ENCODE results near the gene LCOR.
A peak's percentile ranks its signal among the peaks of the same experiment; 100 is the strongest.

Gene LCOR

GRCh38 chr10:97024168-97025073 is 192.3 kb downstream of the LCOR start:
- DNase-seq, result peak; percentile 89
- no peak for TF ChIP-seq CTCF (IDR thresholded peaks at IDR 0.05; ENCODE audit: low read depth, low read length, missing control alignments)
- H3K36me3 ChIP-seq (replicated peaks), result no peaks in the 10 kb centered on the region
- H3K27me3 ChIP-seq (replicated peaks), result no peaks in the 10 kb centered on the region
- in situ Hi-C loops (cut with HindIII; ENCODE audit: low pct_ligation_motif_present, low sequenced_read_pairs), result no loop called here
- peak overlapping the region; percentile 82 for H3K27ac ChIP-seq
- peak overlapping the region; percentile 17 for H3K4me3 ChIP-seq (ENCODE audit: low read depth, low read length)

- H3K4me3 ChIP-seq (ENCODE audit: low read depth, low read length), result no peak overlapping the region
- no peaks in the 10 kb centered on the region for H3K36me3 ChIP-seq (replicated peaks)
- DNase-seq, result peak; percentile 29
- H3K27me3 ChIP-seq (replicated peaks), result no peaks in the 10 kb centered on the region
- in situ Hi-C loops (cut with HindIII; ENCODE audit: low pct_ligation_motif_present, low sequenced_read_pairs), result no loop called here
- no peak overlapping the region for H3K27ac ChIP-seq
- peak; percentile 77 for TF ChIP-seq CTCF (IDR thresholded peaks at IDR 0.05; ENCODE audit: low read depth, low read length, missing control alignments)
Measured at GRCh38 chr10:97025613-97026242, 193.6 kb downstream of the LCOR start.

- Histone ChIP-seq H3K27me3 (replicated peaks) (no peaks in the 10 kb centered on the region), H3K36me3 (replicated peaks) (no peaks in the 10 kb centered on the region), H3K4me3 (ENCODE audit: low read depth, low read length) (no peak overlapping the region), H3K27ac (no peak overlapping the region)
- TF ChIP-seq CTCF (IDR thresholded peaks at IDR 0.05; ENCODE audit: low read depth, low read length, missing control alignments), result no peak
- peak; percentile 66 for DNase-seq
- in situ Hi-C loops (cut with HindIII; ENCODE audit: low pct_ligation_motif_present, low sequenced_read_pairs), result no loop called here
Measured at GRCh38 chr10:97028126-97028831, 196.2 kb downstream of the LCOR start.

- in situ Hi-C loops (cut with HindIII; ENCODE audit: low pct_ligation_motif_present, low sequenced_read_pairs), result no loop called here
- H3K27me3 ChIP-seq (replicated peaks), result no peaks in the 10 kb centered on the region
- no peak for DNase-seq
- H3K27ac ChIP-seq, result no peak overlapping the region
- no peak for TF ChIP-seq CTCF (IDR thresholded peaks at IDR 0.05; ENCODE audit: low read depth, low read length, missing control alignments)
- no peak overlapping the region for H3K4me3 ChIP-seq (ENCODE audit: low read depth, low read length)
- H3K36me3 ChIP-seq (replicated peaks), result no peaks in the 10 kb centered on the region
Measured at GRCh38 chr10:97028832-97029178, 196.7 kb downstream of the LCOR start.

- no peak overlapping the region for H3K4me3 ChIP-seq (ENCODE audit: low read depth, low read length)
- H3K27me3 ChIP-seq (replicated peaks), result no peaks in the 10 kb centered on the region
- no peak overlapping the region for H3K27ac ChIP-seq
- in situ Hi-C loops (cut with HindIII; ENCODE audit: low pct_ligation_motif_present, low sequenced_read_pairs), result no loop called here
- no peak for TF ChIP-seq CTCF (IDR thresholded peaks at IDR 0.05; ENCODE audit: low read depth, low read length, missing control alignments)
- no peaks in the 10 kb centered on the region for H3K36me3 ChIP-seq (replicated peaks)
- DNase-seq, result no peak
Measured at GRCh38 chr10:97029271-97029670, 197.2 kb downstream of the LCOR start.

All from brain microvascular endothelial cell (primary cell).